Mucosa of descending colon (tissue), 3 donors: ENCODE measurements around the gene NNT. TPM values are rescaled to one million over a fixed set of nuclear protein-coding genes. Genes with fewer than 3 reads are reported as not detected.

Experiments
- ATAC-seq: fragments of 200-7000 bp; cut with Tn5 transposase; one replicate; pipeline ENCODE4 v1.9.1; 2020; ENCODE audit warnings: mild to moderate bottlenecking, moderate library complexity
- DNase-seq, 3 donors: peaks; one replicate each; pipeline ENCODE4 v3.0.0-alpha.2; 2020
- H3K36me3 ChIP-seq: fragments of 200-600 bp; one replicate; pipeline ENCODE4 v1.8.0; 2021; ENCODE audit warnings: low read depth, mild to moderate bottlenecking
- H3K4me1 ChIP-seq: fragments of 200-600 bp; one replicate; pipeline ENCODE4 v1.8.0; 2021; ENCODE audit warnings: low read depth, mild to moderate bottlenecking
- H3K4me3 ChIP-seq: fragments of 200-600 bp; one replicate; pipeline ENCODE4 v1.8.0; 2021; ENCODE audit warnings: mild to moderate bottlenecking
- H3K9me3 ChIP-seq: fragments of 200-600 bp; one replicate; pipeline ENCODE4 v1.8.0; 2021; ENCODE audit warnings: mild to moderate bottlenecking
- CTCF ChIP-seq: fragments of 200-600 bp; IDR thresholded peaks from one replicate; pipeline ENCODE4 v1.8.0; 2022; ENCODE audit warnings: antibody characterized with exemption, mild to moderate bottlenecking
- intact Hi-C, 2 donors: fragments of 100-400 bp; cut with DNase I in 1 of 2; cut with micrococcal nuclease in 1 of 2; formaldehyde crosslinking; loops; one replicate each; pipeline versions ENCODE4 v1.11.0 to v1.11.1; 2022; cut with DNase I, micrococcal nuclease
- total RNA-seq, 3 donors: library from RNA; stranded (reverse); fragmentation: NEBNext Ultra II Directional in 2 of 3; extraction: Animal tissue kit (Norgen Biotek cat#: 25700) in 2 of 3; gene quantifications; one replicate each; pipeline versions ENCODE4 v1.2.1 to v1.2.4, GENCODE V29; 2021 to 2023
- donor health status: DM: no; HTN: no; CAD: no; lungs with moderate emphysema.
- donor health status: DM: no; HTN: no; CAD: no.
- donor health status: DM: no; HTN: yes; CAD: no.

Gene NNT
- total RNA-seq, 3 donors from 2014 or later, result 111 to 121 (median 119) TPM

GRCh38 chr5:43556857-43557542, 46.0 kb upstream of the NNT start, which contains the start of gene PAIP1:
TSS of gene PAIP1 (minus strand) at chr5:43557077. CDS start at chr5:43556846, 231 bp downstream.
- ATAC-seq, result peak; percentile 93
- DNase-seq, result peak; percentile 85 to 91 (median 90)
- Histone ChIP-seq H3K4me3 (peak within 1 kb of the TSS; percentile 87), H3K9me3 (no peaks in the 10 kb centered on the region), H3K36me3 (no peaks in the 10 kb centered on the region), H3K4me1 (peaks cover 22% of the 10 kb centered on the region)
- TF ChIP-seq CTCF, result peak; percentile 73
- intact Hi-C loops, result no loop called here

GRCh38 chr5:43560128-43560527, 42.9 kb upstream of the NNT start:
- Histone ChIP-seq H3K4me1 (peaks cover 11% of the 10 kb centered on the region), H3K4me3 (no peak overlapping the region), H3K36me3 (no peaks in the 10 kb centered on the region), H3K9me3 (no peaks in the 10 kb centered on the region)
- TF ChIP-seq CTCF, result no peak
- ATAC-seq (no peak), DNase-seq (no peak)
- intact Hi-C loops, result no loop called here

- no peak for ATAC-seq
- no peak for TF ChIP-seq CTCF
These were observed 41.6 kb upstream of the NNT start for GRCh38 chr5:43561356-43561755.

GRCh38 chr5:43563321-43563720, 39.7 kb upstream of the NNT start:
- Histone ChIP-seq H3K4me1 (no peaks in the 10 kb centered on the region), H3K4me3 (no peak overlapping the region), H3K9me3 (no peaks in the 10 kb centered on the region), H3K36me3 (no peaks in the 10 kb centered on the region)
- TF ChIP-seq CTCF, result no peak
- DNase-seq (no peak), ATAC-seq (no peak)
- intact Hi-C loops, result no loop called here

More at GRCh38 chr5:43561356-43561755, 41.6 kb upstream of the NNT start:
- H3K4me3 ChIP-seq, result no peak overlapping the region
- peaks cover 5% of the 10 kb centered on the region for H3K4me1 ChIP-seq
- no peak for DNase-seq
- no peaks in the 10 kb centered on the region for H3K36me3 ChIP-seq
- H3K9me3 ChIP-seq, result no peaks in the 10 kb centered on the region
- intact Hi-C loops, result no loop called here

GRCh38 chr5:43564289-43564850, 38.6 kb upstream of the NNT start:
- no peaks in the 10 kb centered on the region for H3K36me3 ChIP-seq
- intact Hi-C loops, result no loop called here
- no peaks in the 10 kb centered on the region for H3K4me1 ChIP-seq
- ATAC-seq, result no peak
- H3K4me3 ChIP-seq, result no peak overlapping the region
- no peak for DNase-seq
- no peak for TF ChIP-seq CTCF
- no peaks in the 10 kb centered on the region for H3K9me3 ChIP-seq
